DND-41 (cell line): ENCODE results near the gene GABRG3.

Source experiments
- ATAC-seq: fragments of 200-7000 bp; cut with Tn5 transposase; 3 replicates; pipeline ENCODE4 v1.9.1; 2021; ENCODE audit warnings: low read depth; ENCODE audit not compliant: insufficient read depth
- DNase-seq: peaks from one replicate; pipeline ENCODE4 v3.0.0-alpha.2; 2020
- H2AFZ ChIP-seq: 2 replicates; pipeline ENCODE4 v1.6.0; 2012; ENCODE audit warnings: low read depth, low read length
- H3K27ac ChIP-seq: 2 replicates; pipeline ENCODE4 v1.5.1; 2012; ENCODE audit warnings: low read length, inconsistent platforms
- H3K27me3 ChIP-seq: fragments of 200-600 bp; sonication (generic); 2 replicates; pipeline ENCODE4 v1.6.0; 2012; ENCODE audit warnings: low read length, mild to moderate bottlenecking, inconsistent platforms; ENCODE audit not compliant: insufficient read depth, poor library complexity
- H3K36me3 ChIP-seq: 2 replicates; pipeline ENCODE4 v1.5.1; 2012; ENCODE audit warnings: low read length, inconsistent platforms; ENCODE audit not compliant: insufficient read depth
- H3K4me1 ChIP-seq: 2 replicates; pipeline ENCODE4 v1.5.1; 2012; ENCODE audit warnings: mild to moderate bottlenecking, low read length; ENCODE audit not compliant: insufficient read depth
- H3K4me2 ChIP-seq: 2 replicates; pipeline ENCODE4 v1.6.0; 2012; ENCODE audit warnings: mild to moderate bottlenecking, moderate library complexity, low read length, inconsistent platforms; ENCODE audit not compliant: insufficient read depth
- H3K4me3 ChIP-seq, 2 experiments: fragments of 200-600 bp in 1 of 2; shearing (Covaris generic) in 1 of 2; 2 replicates each; pipeline ENCODE4 v1.5.1; 2012 to 2016; ENCODE audit warnings: inconsistent platforms in 2 of 2, low read length in 2 of 2, mild to moderate bottlenecking in 2 of 2, low read depth in 1 of 2, moderate library complexity in 1 of 2
- H3K79me2 ChIP-seq: 2 replicates; pipeline ENCODE4 v1.6.0; 2012; ENCODE audit warnings: low read length, inconsistent platforms; ENCODE audit not compliant: insufficient read depth
- H3K9ac ChIP-seq: 2 replicates; pipeline ENCODE4 v1.6.0; 2012; ENCODE audit warnings: low read depth, mild to moderate bottlenecking, inconsistent platforms, low read length, moderate library complexity
- H3K9me3 ChIP-seq: 2 replicates; pipeline ENCODE4 v1.5.1; 2012; ENCODE audit warnings: low read length, moderate library complexity, mild to moderate bottlenecking, inconsistent platforms; ENCODE audit not compliant: insufficient read depth, severe bottlenecking
- H4K20me1 ChIP-seq: 2 replicates; pipeline ENCODE4 v1.6.0; 2012; ENCODE audit warnings: low read length; ENCODE audit not compliant: insufficient read depth
- EZH2 ChIP-seq: IDR thresholded peaks from 3 replicates; pipeline ENCODE4 v1.6.1; 2012; ENCODE audit warnings: borderline replicate concordance, low read depth, mild to moderate bottlenecking, moderate library complexity, low read length, inconsistent platforms; ENCODE audit not compliant: severe bottlenecking
- TF ChIP-seq, protein P1 (sequence below): IDR thresholded peaks from 2 replicates; pipeline ENCODE4 v1.5.1; 2012; ENCODE audit warnings: borderline replicate concordance, low read length, moderate library complexity, mild to moderate bottlenecking; ENCODE audit not compliant: poor library complexity, severe bottlenecking; ENCODE audit errors: extremely low read depth

Gene GABRG3

DNA sequence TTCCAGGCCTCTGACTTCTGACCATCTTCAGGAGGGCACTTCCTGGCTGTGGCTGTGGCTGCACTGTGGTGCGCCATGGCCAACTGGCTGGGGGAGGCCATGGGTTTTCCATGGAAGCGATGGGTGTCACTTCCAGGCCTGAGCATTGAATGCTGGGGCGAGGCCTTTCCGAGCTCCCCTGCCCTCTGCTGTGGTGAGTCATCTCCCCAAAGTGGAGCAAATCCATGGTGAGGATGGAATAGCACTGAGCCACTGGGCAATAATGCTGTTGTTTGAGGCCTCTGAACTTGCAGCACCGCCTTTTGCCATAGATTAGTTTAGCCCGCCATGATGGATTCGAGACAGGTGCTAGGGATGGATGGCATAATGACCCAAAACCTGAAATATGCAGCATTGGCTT lies 155.5 kb downstream of the GABRG3 start:
- H3K9ac ChIP-seq: no peak overlapping the region
- ATAC-seq: no peak

DNA sequence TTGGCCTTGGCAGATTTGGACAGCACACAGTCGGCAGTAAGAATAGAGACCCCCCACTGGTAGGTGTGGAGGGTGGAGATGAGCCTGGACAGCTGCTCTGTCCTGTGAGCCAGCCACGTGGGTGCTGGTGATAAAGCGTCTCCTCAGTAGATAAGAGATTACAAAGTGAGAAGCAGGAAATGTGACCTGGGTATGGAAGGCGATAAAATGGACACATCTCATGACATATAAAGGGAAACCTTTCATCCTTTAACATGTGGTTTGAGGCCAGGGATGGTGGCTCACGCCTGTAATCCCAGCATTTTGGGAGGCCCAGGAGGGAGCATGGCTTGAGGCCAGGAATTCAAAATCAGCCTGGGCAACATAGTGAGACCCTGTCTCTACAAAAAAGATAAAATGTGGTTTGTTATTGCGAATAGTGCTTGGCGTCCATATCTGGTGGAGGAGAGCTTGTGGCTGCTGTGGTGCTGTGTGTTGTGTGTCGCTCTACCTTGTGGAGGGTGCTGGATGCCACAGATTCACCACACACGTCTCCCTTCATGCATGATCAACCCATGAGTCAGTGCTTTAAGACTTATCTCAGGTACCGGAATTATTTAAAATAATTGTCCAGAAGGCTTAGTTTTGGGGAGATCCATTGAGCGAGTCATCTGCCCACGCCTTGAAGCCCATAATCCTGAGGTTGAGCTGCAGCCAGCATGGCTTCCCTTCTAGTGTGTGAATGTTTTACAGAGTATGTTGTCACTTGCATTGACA lies 157.0 kb downstream of the GABRG3 start:
- no peak overlapping the region for H3K4me2 ChIP-seq
- no peak for DNase-seq
- no peaks in the 10 kb centered on the region for H3K27me3 ChIP-seq
- no peak for ATAC-seq
- TF ChIP-seq EZH2: no peak
- TF ChIP-seq, protein P1, sequence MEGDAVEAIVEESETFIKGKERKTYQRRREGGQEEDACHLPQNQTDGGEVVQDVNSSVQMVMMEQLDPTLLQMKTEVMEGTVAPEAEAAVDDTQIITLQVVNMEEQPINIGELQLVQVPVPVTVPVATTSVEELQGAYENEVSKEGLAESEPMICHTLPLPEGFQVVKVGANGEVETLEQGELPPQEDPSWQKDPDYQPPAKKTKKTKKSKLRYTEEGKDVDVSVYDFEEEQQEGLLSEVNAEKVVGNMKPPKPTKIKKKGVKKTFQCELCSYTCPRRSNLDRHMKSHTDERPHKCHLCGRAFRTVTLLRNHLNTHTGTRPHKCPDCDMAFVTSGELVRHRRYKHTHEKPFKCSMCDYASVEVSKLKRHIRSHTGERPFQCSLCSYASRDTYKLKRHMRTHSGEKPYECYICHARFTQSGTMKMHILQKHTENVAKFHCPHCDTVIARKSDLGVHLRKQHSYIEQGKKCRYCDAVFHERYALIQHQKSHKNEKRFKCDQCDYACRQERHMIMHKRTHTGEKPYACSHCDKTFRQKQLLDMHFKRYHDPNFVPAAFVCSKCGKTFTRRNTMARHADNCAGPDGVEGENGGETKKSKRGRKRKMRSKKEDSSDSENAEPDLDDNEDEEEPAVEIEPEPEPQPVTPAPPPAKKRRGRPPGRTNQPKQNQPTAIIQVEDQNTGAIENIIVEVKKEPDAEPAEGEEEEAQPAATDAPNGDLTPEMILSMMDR: no peak
- H3K36me3 ChIP-seq: no peaks in the 10 kb centered on the region
- H3K27ac ChIP-seq: no peak overlapping the region
- H2AFZ ChIP-seq: no peak overlapping the region
- H3K79me2 ChIP-seq: no peaks in the 10 kb centered on the region
- no peak overlapping the region for H3K4me3 ChIP-seq
- no peaks in the 10 kb centered on the region for H3K9me3 ChIP-seq
- H3K4me1 ChIP-seq: no peaks in the 10 kb centered on the region
- H4K20me1 ChIP-seq: no peaks in the 10 kb centered on the region
- H3K9ac ChIP-seq: no peak overlapping the region

More for the DNA sequence above, 155.5 kb downstream of the GABRG3 start:
- H3K4me1 ChIP-seq: no peaks in the 10 kb centered on the region
- no peaks in the 10 kb centered on the region for H3K36me3 ChIP-seq
- no peak overlapping the region for H3K4me3 ChIP-seq
- no peaks in the 10 kb centered on the region for H3K79me2 ChIP-seq
- TF ChIP-seq, protein P1: no peak
- TF ChIP-seq EZH2: no peak
- H3K9me3 ChIP-seq: no peaks in the 10 kb centered on the region
- DNase-seq: no peak
- no peak overlapping the region for H3K4me2 ChIP-seq
- no peak overlapping the region for H2AFZ ChIP-seq
- H3K27me3 ChIP-seq: no peaks in the 10 kb centered on the region
- no peaks in the 10 kb centered on the region for H4K20me1 ChIP-seq
- no peak overlapping the region for H3K27ac ChIP-seq

DNA sequence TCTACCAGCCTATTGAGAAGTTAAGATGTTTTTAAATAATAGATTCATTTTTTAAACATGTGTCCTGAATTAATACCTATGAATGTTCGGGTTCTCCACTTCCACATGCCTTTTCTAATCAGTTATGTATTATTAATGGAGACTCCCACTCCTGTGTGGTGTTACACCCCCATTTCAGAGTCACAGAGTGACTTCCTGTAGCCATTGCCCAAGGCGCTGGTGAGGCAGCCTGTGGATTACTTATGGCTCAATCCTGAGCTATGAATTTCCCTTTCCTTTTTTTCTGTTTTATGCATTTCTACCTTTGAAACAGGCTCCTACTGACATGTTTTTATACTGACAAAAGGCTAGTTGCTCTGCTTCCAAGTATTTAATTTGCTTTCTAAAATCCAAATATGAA lies 162.3 kb downstream of the GABRG3 start:
- no peak overlapping the region for H3K4me2 ChIP-seq
- no peaks in the 10 kb centered on the region for H3K36me3 ChIP-seq
- H4K20me1 ChIP-seq: no peaks in the 10 kb centered on the region
- ATAC-seq: no peak
- DNase-seq: no peak
- no peaks in the 10 kb centered on the region for H3K4me1 ChIP-seq
- no peak overlapping the region for H3K27ac ChIP-seq
- H3K27me3 ChIP-seq: no peaks in the 10 kb centered on the region
- H3K9me3 ChIP-seq: no peaks in the 10 kb centered on the region
- H2AFZ ChIP-seq: no peak overlapping the region
- no peak overlapping the region for H3K4me3 ChIP-seq
- H3K9ac ChIP-seq: no peak overlapping the region
- H3K79me2 ChIP-seq: no peaks in the 10 kb centered on the region
- TF ChIP-seq, protein P1: no peak
- no peak for TF ChIP-seq EZH2
